ENCODE measurements around the gene SCYL1. TPM values are rescaled to one million over a fixed set of nuclear protein-coding genes. Genes with fewer than 3 reads are reported as not detected.
A peak's percentile ranks its signal among the peaks of the same experiment; 100 is the strongest.

The SCYL1 gene
- total RNA-seq, 1 experiment from 2014 or later: 45.0 TPM

DNA sequence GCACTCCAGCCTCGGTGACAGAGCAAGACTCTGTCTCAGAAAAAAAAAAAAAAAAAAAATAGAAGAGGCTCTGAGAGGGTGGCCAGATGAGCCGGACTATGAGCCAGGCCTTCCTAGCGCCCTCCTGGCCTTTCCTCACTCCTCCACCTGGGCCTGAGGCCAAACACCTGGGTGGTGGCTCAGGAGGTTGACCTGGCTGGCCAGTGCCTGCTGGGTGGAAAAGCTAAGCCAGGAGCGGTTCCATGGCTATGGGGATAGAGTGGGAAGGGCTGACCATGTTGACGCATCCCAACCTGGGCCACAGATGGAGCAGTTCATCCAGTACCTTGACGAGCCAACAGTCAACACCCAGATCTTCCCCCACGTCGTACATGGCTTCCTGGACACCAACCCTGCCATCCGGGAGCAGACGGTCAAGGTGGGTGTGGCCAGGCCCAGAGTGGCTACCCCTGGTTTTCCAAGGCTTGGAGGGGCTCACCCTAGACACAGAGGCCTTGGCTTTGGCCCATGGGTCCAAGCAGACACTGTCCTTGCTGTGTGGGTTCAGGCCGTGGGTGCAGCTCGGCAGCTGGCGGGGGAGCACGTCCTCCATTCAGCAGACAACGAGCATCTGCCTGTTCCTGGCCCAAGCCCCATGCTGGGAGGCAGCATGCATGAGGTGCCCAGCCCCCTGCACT, 7.6 kb downstream of the SCYL1 start:
- DNase-seq (ENCODE audit: extremely low read depth, low read depth): no peak

DNA sequence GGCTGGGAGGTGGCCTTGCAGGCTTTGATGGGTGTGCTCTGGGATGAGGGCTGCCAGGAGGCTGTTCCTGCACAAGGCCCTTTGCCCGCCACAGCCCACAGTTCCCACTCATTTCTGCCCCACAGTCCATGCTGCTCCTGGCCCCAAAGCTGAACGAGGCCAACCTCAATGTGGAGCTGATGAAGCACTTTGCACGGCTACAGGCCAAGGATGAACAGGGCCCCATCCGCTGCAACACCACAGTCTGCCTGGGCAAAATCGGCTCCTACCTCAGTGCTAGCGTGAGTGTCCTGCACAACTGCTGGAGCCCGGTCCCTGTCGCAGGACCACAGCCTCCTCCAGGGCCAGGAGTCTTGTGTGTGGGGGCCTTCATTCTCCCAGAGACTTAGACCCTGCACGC, 10.2 kb downstream of the SCYL1 start:
- no peak for DNase-seq (ENCODE audit: extremely low read depth, low read depth)

GRCh38 chr11:65536412-65537295, 11.8 kb downstream of the SCYL1 start:
- no peak for DNase-seq (ENCODE audit: extremely low read depth, low read depth)

DNA sequence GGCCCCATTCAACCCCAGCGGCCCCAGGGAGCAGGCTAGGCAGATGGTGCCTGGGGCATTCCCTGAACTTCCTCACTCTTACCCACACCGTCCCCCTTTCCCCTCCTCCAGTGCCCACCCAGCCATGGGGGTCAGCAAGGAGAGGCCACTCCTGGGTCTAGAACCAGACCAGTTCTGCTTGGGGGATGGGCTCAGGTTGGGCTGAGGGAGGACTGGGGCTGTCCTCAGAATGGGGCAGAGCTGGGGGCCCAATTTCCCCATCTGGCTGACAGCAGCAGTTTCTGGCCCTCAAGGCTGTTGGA, 12.4 kb downstream of the SCYL1 start:
- DNase-seq (ENCODE audit: extremely low read depth, low read depth): no peak

DNA sequence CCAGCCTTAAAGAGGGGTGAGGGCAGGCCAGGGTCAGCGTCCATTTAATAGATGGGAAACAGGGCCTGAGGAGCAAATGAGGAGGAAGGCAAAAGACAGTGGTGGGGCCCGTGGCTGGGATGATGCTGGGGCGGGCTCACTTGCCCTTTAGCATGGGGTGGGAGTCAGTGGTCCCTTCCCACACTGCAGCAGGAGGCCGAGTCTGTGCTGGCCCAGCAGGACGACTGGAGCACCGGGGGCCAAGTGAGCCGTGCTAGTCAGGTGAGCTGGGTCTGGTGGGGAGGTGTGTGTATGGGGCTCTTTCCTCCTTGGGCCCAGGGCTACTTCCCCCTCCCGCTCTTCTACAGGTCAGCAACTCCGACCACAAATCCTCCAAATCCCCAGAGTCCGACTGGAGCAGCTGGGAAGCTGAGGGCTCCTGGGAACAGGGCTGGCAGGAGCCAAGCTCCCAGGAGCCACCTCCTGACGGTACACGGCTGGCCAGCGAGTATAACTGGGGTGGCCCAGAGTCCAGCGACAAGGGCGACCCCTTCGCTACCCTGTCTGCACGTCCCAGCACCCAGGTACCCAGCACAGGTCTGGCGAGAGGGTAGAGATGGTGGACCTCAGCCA, 12.8 kb downstream of the SCYL1 start:
- no peak for DNase-seq (ENCODE audit: extremely low read depth, low read depth)

- DNase-seq (ENCODE audit: extremely low read depth, low read depth): no peak
Measured at GRCh38 chr11:65538232-65538914, 13.5 kb downstream of the SCYL1 start.

GRCh38 chr11:65538915-65539743, 14.2 kb downstream of the SCYL1 start:
- no peak for DNase-seq (ENCODE audit: extremely low read depth, low read depth)

GRCh38 chr11:65539744-65540289, 14.9 kb downstream of the SCYL1 start:
- no peak for DNase-seq (ENCODE audit: extremely low read depth, low read depth)

GRCh38 chr11:65540290-65541092, 15.6 kb downstream of the SCYL1 start:
- DNase-seq (ENCODE audit: extremely low read depth, low read depth): peak; percentile 79

- DNase-seq (ENCODE audit: extremely low read depth, low read depth): no peak
Measured at GRCh38 chr11:65541093-65541982, 16.5 kb downstream of the SCYL1 start.

DNA sequence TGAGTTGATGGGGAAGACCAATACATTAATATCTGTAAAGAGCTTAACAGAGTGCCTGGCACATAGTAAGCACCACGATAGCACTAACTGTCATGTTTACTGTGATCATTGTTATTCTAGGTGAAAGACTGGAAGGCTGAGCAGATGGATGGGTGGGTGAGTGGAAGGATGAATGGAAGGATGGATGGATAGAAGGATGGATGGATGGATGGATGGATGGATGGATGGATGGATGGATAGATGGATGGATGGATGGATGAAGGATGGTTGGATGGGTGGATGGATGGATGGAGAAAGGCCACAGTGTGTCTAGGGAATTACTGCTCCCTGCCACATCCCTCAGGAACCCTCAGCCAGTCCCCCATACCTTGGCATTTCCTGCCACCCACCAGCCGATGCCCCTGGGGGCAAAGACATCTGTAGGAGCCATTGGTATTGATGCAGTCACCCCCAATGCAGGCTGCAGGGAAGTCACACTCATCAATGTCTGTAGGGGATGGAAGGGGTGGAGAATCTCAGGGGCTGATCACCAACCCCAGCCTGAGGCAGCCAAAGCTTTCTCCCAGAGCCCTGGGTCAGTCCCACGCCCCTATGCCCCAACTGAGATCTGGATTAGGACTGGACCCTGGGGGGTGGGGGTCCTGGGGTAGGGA, 18.0 kb downstream of the SCYL1 start:
- no peak for DNase-seq (ENCODE audit: extremely low read depth, low read depth)

DNA sequence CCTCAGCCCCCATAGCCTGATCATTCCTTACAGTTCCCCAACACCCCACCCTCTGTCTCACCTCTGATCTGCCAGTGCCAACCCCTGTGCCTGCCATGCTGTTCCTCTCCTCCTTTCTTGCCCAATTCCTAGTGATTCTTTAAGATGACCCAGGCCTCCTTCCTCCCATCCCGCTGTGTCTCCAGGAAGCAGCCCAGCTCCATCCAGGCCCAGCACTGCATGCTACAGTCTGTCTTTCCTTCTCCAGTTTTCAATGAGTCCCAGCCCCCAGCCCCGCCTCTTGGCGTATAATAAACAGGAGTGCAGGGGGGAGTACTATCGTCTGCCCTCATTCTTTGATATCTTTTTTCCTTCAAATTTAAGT, 21.0 kb downstream of the SCYL1 start:
- no peak for DNase-seq (ENCODE audit: extremely low read depth, low read depth)

- DNase-seq (ENCODE audit: extremely low read depth, low read depth): no peak
Measured at GRCh38 chr11:65546217-65546958, 21.5 kb downstream of the SCYL1 start.

DNA sequence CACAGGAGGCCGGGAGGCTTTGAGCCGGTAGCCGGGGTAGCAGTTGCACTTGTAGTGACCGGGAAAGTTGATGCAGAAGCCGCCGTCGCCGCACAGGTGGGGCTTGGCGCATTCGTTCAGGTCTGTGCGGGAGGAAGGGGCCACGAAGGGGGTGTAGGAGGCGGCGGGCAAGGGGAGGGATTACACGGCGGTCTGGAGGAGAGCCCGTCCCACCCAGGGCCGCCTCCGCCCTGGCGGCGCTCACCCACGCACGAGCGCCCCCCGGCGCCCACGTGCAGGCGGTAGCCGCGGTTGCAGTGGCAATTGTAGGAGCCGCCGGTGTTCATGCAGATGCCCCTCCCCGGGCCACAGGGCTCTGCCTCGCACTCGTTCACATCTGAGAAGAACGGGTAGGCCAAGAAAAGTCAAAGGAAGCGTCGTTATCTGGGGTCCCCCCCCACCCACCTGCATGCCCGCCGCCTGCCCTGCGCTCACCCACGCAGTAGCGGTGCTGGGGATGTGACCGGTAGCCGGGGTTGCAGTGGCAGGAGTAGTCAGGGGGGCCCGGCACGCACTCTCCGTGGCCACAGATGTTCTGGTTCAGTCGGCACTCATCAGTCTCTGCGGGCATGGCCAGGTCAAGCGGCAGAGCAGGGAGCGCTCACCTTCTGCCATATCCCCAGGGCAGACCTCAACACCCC, 22.7 kb downstream of the SCYL1 start:
- no peak for DNase-seq (ENCODE audit: extremely low read depth, low read depth)

DNA sequence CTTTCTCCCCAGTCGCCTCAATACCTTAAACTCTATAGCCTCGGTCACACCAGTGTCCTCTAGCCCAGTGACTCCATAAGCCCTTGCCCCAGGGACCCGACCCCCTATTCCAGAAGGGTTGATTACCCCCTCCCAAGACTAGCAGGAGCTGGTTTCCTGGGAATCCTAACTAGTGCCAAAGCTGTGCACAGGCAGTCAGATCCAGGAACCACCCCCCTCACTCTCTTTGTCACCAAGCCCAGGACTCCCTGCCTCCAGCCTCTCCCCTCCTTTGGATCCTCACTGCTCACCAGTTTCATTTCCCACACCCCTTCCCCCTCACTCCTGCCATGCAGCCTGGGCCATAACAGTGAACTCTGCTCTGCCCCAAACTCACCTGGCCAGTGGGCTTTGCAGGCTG, 23.5 kb downstream of the SCYL1 start:
- no peak for DNase-seq (ENCODE audit: extremely low read depth, low read depth)

DNA sequence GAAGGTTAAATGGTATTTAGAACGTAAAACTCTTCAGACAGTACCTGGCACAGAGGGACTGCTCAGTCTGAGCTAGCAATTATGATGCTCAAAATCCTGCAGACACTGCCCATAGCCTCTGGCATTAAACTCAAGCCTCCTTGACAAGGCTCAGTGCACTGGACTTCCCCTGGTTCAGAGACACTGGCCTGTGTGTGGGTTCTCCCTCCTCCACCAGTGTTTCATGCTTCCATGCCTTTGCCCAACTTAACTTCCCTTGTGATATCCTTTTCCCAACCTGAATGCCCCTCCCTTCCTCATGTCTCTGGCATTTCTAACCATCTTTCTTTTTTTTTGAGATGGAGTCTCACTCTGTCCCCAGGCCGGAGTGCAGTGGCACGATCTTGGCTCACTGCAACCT, 24.2 kb downstream of the SCYL1 start:
- DNase-seq (ENCODE audit: extremely low read depth, low read depth): no peak

Measured in NCI-H460 (cell line).